SK-N-SH (cell line): ENCODE results near the gene LMTK2. TPM values are rescaled to one million over a fixed set of nuclear protein-coding genes. Genes with fewer than 3 reads are reported as not detected.

ENCODE experiments used
- CTCF ChIA-PET: fragments of 300-600, 350-600 bp; formaldehyde crosslinking; extraction: SDS; loops from one replicate; lab custom pipeline; 2021; lab: Yijun Ruan, JAX
- POLR2A ChIA-PET: fragments of 350-600 bp; sonication (Branson Sonifier 250); formaldehyde crosslinking; extraction: SDS; loops from one replicate; lab custom pipeline; 2020; ENCODE audit warnings: antibody characterized with exemption, inconsistent platforms; lab: Yijun Ruan, JAX
- DNase-seq: peaks from one replicate; pipeline ENCODE4 v3.0.0; 2012
- H2AFZ ChIP-seq: fragments of 200-600 bp; sonication (generic); 2 replicates; pipeline ENCODE4 v1.8.1; 2016; ENCODE audit warnings: antibody characterized with exemption, mild to moderate bottlenecking, low read depth
- H3F3A ChIP-seq: fragments of 200-600 bp; sonication (generic); replicated peaks from 2 replicates; pipeline ENCODE3; 2016; ENCODE audit warnings: antibody characterized with exemption, mild to moderate bottlenecking; ENCODE audit not compliant: insufficient read depth
- H3K27ac ChIP-seq, 2 experiments: fragments of 200-500 bp in 1 of 2; fragments of 200-600 bp in 1 of 2; sonication (Bioruptor generic) in 1 of 2; sonication (generic), shearing (Covaris generic) in 1 of 2; 2 replicates each; pipeline versions ENCODE4 v1.5.1 to v1.6.1; 2014 to 2016; ENCODE audit warnings: low read depth in 2 of 2, inconsistent platforms in 1 of 2, low read length in 1 of 2, mild to moderate bottlenecking in 1 of 2, mixed read lengths in 1 of 2
- H3K27me3 ChIP-seq: fragments of 200-600 bp; sonication (generic), shearing (Covaris generic); 2 replicates; pipeline ENCODE4 v1.6.1; 2016; ENCODE audit warnings: mixed run types; ENCODE audit not compliant: insufficient read depth
- H3K36me3 ChIP-seq, 2 experiments: fragments of 200-500 bp in 1 of 2; fragments of 200-600 bp in 1 of 2; sonication (Bioruptor generic) in 1 of 2; sonication (generic) in 1 of 2; replicated peaks in 1 of 2; 2 replicates each; pipeline versions ENCODE3 to v1.5.1; 2014 to 2016; ENCODE audit warnings: low read length in 1 of 2, mild to moderate bottlenecking in 1 of 2; ENCODE audit not compliant: insufficient read depth in 2 of 2, control insufficient read depth in 1 of 2
- H3K4me1 ChIP-seq, 2 experiments: fragments of 200-500 bp in 1 of 2; fragments of 200-600 bp in 1 of 2; sonication (Bioruptor generic) in 1 of 2; sonication (generic), shearing (Covaris generic) in 1 of 2; 2 replicates each; pipeline versions ENCODE4 v1.5.1 to v1.6.1; 2014 to 2016; ENCODE audit warnings: low read depth in 1 of 2, low read length in 1 of 2, mixed run types in 1 of 2; ENCODE audit not compliant: insufficient read depth in 2 of 2, control insufficient read depth in 1 of 2
- H3K4me2 ChIP-seq: fragments of 200-600 bp; sonication (generic), shearing (Covaris generic); 2 replicates; pipeline ENCODE4 v1.6.1; 2017; ENCODE audit warnings: mixed run types
- H3K4me3 ChIP-seq, 2 experiments: fragments of 200-500 bp in 1 of 2; fragments of 200-600 bp in 1 of 2; sonication (Bioruptor generic) in 1 of 2; sonication (generic), shearing (Covaris generic) in 1 of 2; 2 replicates each; pipeline versions ENCODE4 v1.5.1 to v1.8.1; 2014 to 2016; ENCODE audit warnings: low read depth in 2 of 2, inconsistent platforms in 1 of 2, low read length in 1 of 2, mild to moderate bottlenecking in 1 of 2, mixed read lengths in 1 of 2, moderate library complexity in 1 of 2
- H3K79me2 ChIP-seq: fragments of 200-600 bp; sonication (generic); 2 replicates; pipeline ENCODE4 v1.8.1; 2017; ENCODE audit warnings: mild to moderate bottlenecking; ENCODE audit not compliant: insufficient read depth
- H3K9ac ChIP-seq: fragments of 200-600 bp; sonication (generic); 2 replicates; pipeline ENCODE4 v1.6.1; 2017; ENCODE audit warnings: mixed run types
- H3K9me2 ChIP-seq: fragments of 200-600 bp; sonication (generic); 2 replicates; pipeline ENCODE4 v1.6.1; 2017; ENCODE audit warnings: mixed run types
- H3K9me3 ChIP-seq: fragments of 200-600 bp; sonication (generic); 2 replicates; pipeline ENCODE4 v1.6.1; 2017; ENCODE audit warnings: mixed run types, mild to moderate bottlenecking, moderate library complexity
- H4K20me1 ChIP-seq: fragments of 200-600 bp; sonication (generic); 2 replicates; pipeline ENCODE4 v1.6.1; 2017; ENCODE audit warnings: mild to moderate bottlenecking, mixed run types; ENCODE audit not compliant: insufficient read depth
- FOSL2 ChIP-seq: IDR thresholded peaks from 2 replicates; pipeline ENCODE4 v1.4.0; 2012; ENCODE audit warnings: low read depth, mild to moderate bottlenecking, moderate library complexity, borderline replicate concordance
- FOXJ3 ChIP-seq: sonication (generic); formaldehyde crosslinking; IDR thresholded peaks from 2 replicates; pipeline ENCODE4 v1.5.1; 2020; ENCODE audit warnings: mild to moderate bottlenecking, missing genetic modification reagents
- GATA2 ChIP-seq: sonication (generic); formaldehyde crosslinking; IDR thresholded peaks from 2 replicates; pipeline ENCODE4 v1.5.0; 2020; ENCODE audit warnings: mild to moderate bottlenecking, missing genetic modification reagents
- NRF1 ChIP-seq: IDR thresholded peaks from 2 replicates; pipeline ENCODE4 v1.6.1; 2012; ENCODE audit warnings: low read depth, mild to moderate bottlenecking, low read length
- RCOR1 ChIP-seq: fragments of 150-350 bp; IDR thresholded peaks from 2 replicates; pipeline ENCODE4 v1.6.1; 2017; ENCODE audit warnings: antibody characterized with exemption, low read length
- RXRA ChIP-seq: IDR thresholded peaks from 2 replicates; pipeline ENCODE4 v1.4.0; 2012; ENCODE audit warnings: low read depth, mild to moderate bottlenecking, borderline replicate concordance
- SIN3A ChIP-seq: IDR thresholded peaks from 2 replicates; pipeline ENCODE4 v1.6.1; 2012; ENCODE audit warnings: low read depth, mild to moderate bottlenecking, low read length, moderate library complexity, borderline replicate concordance
- YY1 ChIP-seq: IDR thresholded peaks from 2 replicates; pipeline ENCODE4 v1.4.0; 2012; ENCODE audit warnings: low read depth, mild to moderate bottlenecking
- WGBS: methylation state at CpG from one replicate; pipeline ENCODE4 v1.1.6; 2017; ENCODE audit warnings: low lambda C conversion rate; 5-methylcytosine and 5-hydroxymethylcytosine counted together
- polyA plus RNA-seq, 3 experiments: library from polyadenylated mRNA; depleted of rRNA; stranded (reverse); fragments of >200 nt; gene quantifications; 2 replicates each; pipeline ENCODE4 v1.2.3, GENCODE V29; 2012
- TF ChIP-seq, protein P1 (sequence below): IDR thresholded peaks from 2 replicates; pipeline ENCODE4 v1.4.0; 2012; ENCODE audit warnings: low read depth
- TF ChIP-seq, protein P2 (sequence below): IDR thresholded peaks from 2 replicates; pipeline ENCODE4 v1.6.1; 2012; ENCODE audit warnings: mild to moderate bottlenecking, low read depth, low read length, moderate library complexity
- TF ChIP-seq, protein P3 (sequence below): fragments of 150-350 bp; IDR thresholded peaks from 2 replicates; pipeline ENCODE4 v1.6.1; 2016; ENCODE audit warnings: mild to moderate bottlenecking, low read depth, low read length

The LMTK2 gene
- polyA plus RNA-seq, 1 of the 3 experiments (the other 2 are of a cell fraction), result 9.0 TPM

GRCh38 chr7:98251601-98252424 is 145.2 kb downstream of the LMTK2 start, which contains the start of gene TECPR1 (continued):
- peak; percentile 96; the same call in 1 of the 2 replicates for TF ChIP-seq RXRA

DNA sequence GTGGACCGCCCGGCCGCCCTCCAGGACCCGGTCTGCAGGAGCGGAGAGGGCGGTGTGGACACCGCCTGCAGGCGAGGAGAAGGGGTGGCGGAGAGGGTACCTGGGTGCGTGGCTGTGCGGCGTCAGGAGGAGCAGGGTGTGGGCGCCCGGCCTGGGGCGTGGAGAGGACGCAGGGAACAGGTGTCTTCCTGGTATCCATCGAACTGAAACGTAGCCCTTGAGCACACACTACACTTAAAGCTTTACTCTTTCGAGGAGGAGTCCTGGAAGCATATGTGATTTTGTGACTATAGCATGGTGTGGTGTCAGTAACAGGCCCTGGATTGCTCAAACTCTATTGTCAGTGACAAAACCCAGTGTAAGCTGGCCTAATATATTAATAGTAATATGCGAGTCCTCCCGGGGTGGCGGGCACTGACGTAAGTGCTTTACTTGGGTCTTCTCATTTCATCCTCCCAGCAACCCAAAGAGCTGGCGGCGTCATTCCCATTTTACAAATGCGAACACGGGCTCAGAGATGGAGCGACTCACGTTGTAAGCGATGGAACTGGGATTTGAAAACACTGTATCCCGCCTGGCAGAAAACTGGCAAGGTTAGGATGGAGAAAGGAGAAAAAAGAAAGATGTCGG is 145.9 kb downstream of the LMTK2 start:
- Histone ChIP-seq H3K27me3 (no peaks in the 10 kb centered on the region), H4K20me1 (no peaks in the 10 kb centered on the region), H2AFZ (peak overlapping the region; percentile 95; the same call in 1 of the 2 replicates), H3F3A (peaks cover 3% of the 10 kb centered on the region), H3K9me3 (no peaks in the 10 kb centered on the region), H3K9ac (peak overlapping the region; percentile 80), H3K36me3 (peaks cover 13 to 18% of the 10 kb centered on the region in 2 experiments), H3K4me2 (peak overlapping the region; percentile 98), H3K9me2 (no peaks in the 10 kb centered on the region), H3K4me1 (peaks cover 15 to 19% of the 10 kb centered on the region in 2 experiments; a peak in 2 of 4 replicates), H3K4me3 (peak overlapping the region; percentile 79 to 100), H3K79me2 (peaks cover 68% of the 10 kb centered on the region), H3K27ac (peak overlapping the region; percentile 2 to 47; a peak in 2 of 4 replicates)
- TF ChIP-seq, protein P1, sequence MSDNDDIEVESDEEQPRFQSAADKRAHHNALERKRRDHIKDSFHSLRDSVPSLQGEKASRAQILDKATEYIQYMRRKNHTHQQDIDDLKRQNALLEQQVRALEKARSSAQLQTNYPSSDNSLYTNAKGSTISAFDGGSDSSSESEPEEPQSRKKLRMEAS, result no peak
- TF ChIP-seq RCOR1 (no peak), NRF1 (no peak), YY1 (no peak), SIN3A (no peak), FOXJ3 (CRISPR knock-in tag) (no peak), FOSL2 (no peak), GATA2 (CRISPR knock-in tag) (no peak), RXRA (no peak)
- TF ChIP-seq, protein P2, sequence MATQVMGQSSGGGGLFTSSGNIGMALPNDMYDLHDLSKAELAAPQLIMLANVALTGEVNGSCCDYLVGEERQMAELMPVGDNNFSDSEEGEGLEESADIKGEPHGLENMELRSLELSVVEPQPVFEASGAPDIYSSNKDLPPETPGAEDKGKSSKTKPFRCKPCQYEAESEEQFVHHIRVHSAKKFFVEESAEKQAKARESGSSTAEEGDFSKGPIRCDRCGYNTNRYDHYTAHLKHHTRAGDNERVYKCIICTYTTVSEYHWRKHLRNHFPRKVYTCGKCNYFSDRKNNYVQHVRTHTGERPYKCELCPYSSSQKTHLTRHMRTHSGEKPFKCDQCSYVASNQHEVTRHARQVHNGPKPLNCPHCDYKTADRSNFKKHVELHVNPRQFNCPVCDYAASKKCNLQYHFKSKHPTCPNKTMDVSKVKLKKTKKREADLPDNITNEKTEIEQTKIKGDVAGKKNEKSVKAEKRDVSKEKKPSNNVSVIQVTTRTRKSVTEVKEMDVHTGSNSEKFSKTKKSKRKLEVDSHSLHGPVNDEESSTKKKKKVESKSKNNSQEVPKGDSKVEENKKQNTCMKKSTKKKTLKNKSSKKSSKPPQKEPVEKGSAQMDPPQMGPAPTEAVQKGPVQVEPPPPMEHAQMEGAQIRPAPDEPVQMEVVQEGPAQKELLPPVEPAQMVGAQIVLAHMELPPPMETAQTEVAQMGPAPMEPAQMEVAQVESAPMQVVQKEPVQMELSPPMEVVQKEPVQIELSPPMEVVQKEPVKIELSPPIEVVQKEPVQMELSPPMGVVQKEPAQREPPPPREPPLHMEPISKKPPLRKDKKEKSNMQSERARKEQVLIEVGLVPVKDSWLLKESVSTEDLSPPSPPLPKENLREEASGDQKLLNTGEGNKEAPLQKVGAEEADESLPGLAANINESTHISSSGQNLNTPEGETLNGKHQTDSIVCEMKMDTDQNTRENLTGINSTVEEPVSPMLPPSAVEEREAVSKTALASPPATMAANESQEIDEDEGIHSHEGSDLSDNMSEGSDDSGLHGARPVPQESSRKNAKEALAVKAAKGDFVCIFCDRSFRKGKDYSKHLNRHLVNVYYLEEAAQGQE, result no peak
- TF ChIP-seq, protein P3, sequence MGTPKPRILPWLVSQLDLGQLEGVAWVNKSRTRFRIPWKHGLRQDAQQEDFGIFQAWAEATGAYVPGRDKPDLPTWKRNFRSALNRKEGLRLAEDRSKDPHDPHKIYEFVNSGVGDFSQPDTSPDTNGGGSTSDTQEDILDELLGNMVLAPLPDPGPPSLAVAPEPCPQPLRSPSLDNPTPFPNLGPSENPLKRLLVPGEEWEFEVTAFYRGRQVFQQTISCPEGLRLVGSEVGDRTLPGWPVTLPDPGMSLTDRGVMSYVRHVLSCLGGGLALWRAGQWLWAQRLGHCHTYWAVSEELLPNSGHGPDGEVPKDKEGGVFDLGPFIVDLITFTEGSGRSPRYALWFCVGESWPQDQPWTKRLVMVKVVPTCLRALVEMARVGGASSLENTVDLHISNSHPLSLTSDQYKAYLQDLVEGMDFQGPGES, result no peak
- POLR2A ChIA-PET, result no interaction called here
- 16% methylated on average over 28 of the region's 32 CpGs for WGBS
- CTCF ChIA-PET, result interaction anchor here (1.2 to 1.6 kb wide), 2 partner anchors 14 to 169 kb away, joined by 3 to 7 read pairs; no protein-coding TSS in a partner anchor
- DNase-seq, result no peak
